NCI-H146 treated with DMSO at 0.1 percent for 48 hours (cell line): Measurements from ENCODE around the gene PIBF1.
A peak's percentile ranks its signal among the peaks of the same experiment; 100 is the strongest.
"Not testable (repeated sequence)": the region's sequence is repeated elsewhere in the genome, so short reads cannot be mapped to it uniquely, and the experiment has no call there.

Experiments used
- DNase-seq: peaks from one replicate; lab custom pipeline; 2025; ENCODE audit not compliant: unreplicated experiment; lab: John Stamatoyannopoulos, UW

PIBF1 gene

GRCh38 chr13:72896869-72897268, 114.9 kb downstream of the PIBF1 start:
- DNase-seq: no peak

- not testable (repeated sequence) for DNase-seq
Measured at GRCh38 chr13:72901546-72901945, 119.6 kb downstream of the PIBF1 start.

- DNase-seq: no peak
Measured at GRCh38 chr13:72908416-72908815, 126.5 kb downstream of the PIBF1 start.

- DNase-seq: no peak
Measured at GRCh38 chr13:72911981-72912380, 130.0 kb downstream of the PIBF1 start.

GRCh38 chr13:72920097-72920496, 138.2 kb downstream of the PIBF1 start:
- DNase-seq: no peak

GRCh38 chr13:72931311-72931710, 149.4 kb downstream of the PIBF1 start:
- DNase-seq: no peak

- DNase-seq: no peak
Measured at GRCh38 chr13:72932250-72932649, 150.3 kb downstream of the PIBF1 start.

- not testable (repeated sequence) for DNase-seq
Measured at GRCh38 chr13:72946267-72946666, 164.3 kb downstream of the PIBF1 start.

- DNase-seq: no peak
Measured at GRCh38 chr13:72952529-72953141, 170.7 kb downstream of the PIBF1 start.

- no peak for DNase-seq
Measured at GRCh38 chr13:72953391-72953965, 171.5 kb downstream of the PIBF1 start.

- no peak for DNase-seq
Measured at GRCh38 chr13:72959643-72960042, 177.7 kb downstream of the PIBF1 start.

- no peak for DNase-seq
Measured at GRCh38 chr13:72960114-72960513, 178.2 kb downstream of the PIBF1 start.

GRCh38 chr13:72960541-72960940, 178.6 kb downstream of the PIBF1 start:
- peak; percentile 84 for DNase-seq

GRCh38 chr13:72963762-72964161, 181.8 kb downstream of the PIBF1 start:
- no peak for DNase-seq

GRCh38 chr13:72970301-72970880, 188.5 kb downstream of the PIBF1 start:
- DNase-seq: peak; percentile 26

GRCh38 chr13:72970956-72971355, 189.0 kb downstream of the PIBF1 start:
- DNase-seq: no peak

- DNase-seq: no peak
Measured at GRCh38 chr13:72973234-72973633, 191.3 kb downstream of the PIBF1 start.

- DNase-seq: no peak
Measured at GRCh38 chr13:72983085-72983768, 201.3 kb downstream of the PIBF1 start.

GRCh38 chr13:72985610-72986009, 203.7 kb downstream of the PIBF1 start:
- DNase-seq: no peak

GRCh38 chr13:72986197-72986596, 204.3 kb downstream of the PIBF1 start:
- no peak for DNase-seq

GRCh38 chr13:72990953-72991352, 209.0 kb downstream of the PIBF1 start:
- no peak for DNase-seq

- no peak for DNase-seq
Measured at GRCh38 chr13:72998012-72998411, 216.1 kb downstream of the PIBF1 start.
